Thoracic aorta (tissue), 2 donors: ENCODE results near the gene ATRNL1. TPM values are rescaled to one million over a fixed set of nuclear protein-coding genes. Genes with fewer than 3 reads are reported as not detected.

Experiments
- ATAC-seq: fragments of 150-250 bp; one replicate; pipeline ENCODE4 v1.8.0; 2017; ENCODE audit warnings: low read depth; ENCODE audit not compliant: insufficient number of reproducible peaks, low FRiP score
- DNase-seq: peaks from one replicate; pipeline ENCODE4 v3.0.0-alpha.2; 2020; ENCODE audit warnings: low spot score
- H3K27ac ChIP-seq, 2 donors: fragments of 200-600 bp; sonication (generic); 1 replicate in 1 of 2; 2 replicates in 1 of 2; pipeline ENCODE4 v1.5.1; 2016; ENCODE audit warnings: mild to moderate bottlenecking in 2 of 2, moderate library complexity in 2 of 2
- H3K27me3 ChIP-seq: fragments of 200-600 bp; sonication (generic); replicated peaks from 2 replicates; pipeline ENCODE4 v1.6.0; 2016; ENCODE audit warnings: mild to moderate bottlenecking; ENCODE audit not compliant: insufficient read depth
- H3K36me3 ChIP-seq: fragments of 200-600 bp; sonication (generic); one replicate; pipeline ENCODE4 v1.5.1; 2016
- H3K4me1 ChIP-seq, 2 donors: fragments of 200-600 bp; sonication (generic); 1 replicate in 1 of 2; 2 replicates in 1 of 2; pipeline versions ENCODE4 v1.5.1 to v1.6.0; 2016; ENCODE audit warnings: low read depth in 2 of 2, mild to moderate bottlenecking in 1 of 2; ENCODE audit not compliant: control insufficient read depth in 1 of 2
- H3K4me3 ChIP-seq: fragments of 200-600 bp; sonication (generic); 2 replicates; pipeline ENCODE4 v1.5.1; 2016; ENCODE audit warnings: mild to moderate bottlenecking
- H3K9me3 ChIP-seq: fragments of 200-600 bp; sonication (generic); 2 replicates; pipeline ENCODE4 v1.5.1; 2016
- CTCF ChIP-seq: fragments of 200-600 bp; sonication (generic); IDR thresholded peaks from one replicate; pipeline ENCODE4 v1.5.1; 2019; ENCODE audit warnings: antibody characterized with exemption
- total RNA-seq, 2 donors: library from RNA; depleted of rRNA; stranded (reverse); fragments of >200 nt; gene quantifications; one replicate each; pipeline versions ENCODE4 v1.1.0 to v1.2.3, GENCODE V29; 2016

Gene ATRNL1
- total RNA-seq, 2 donors from 2014 or later: 24.6 to 57.4 TPM

GRCh38 chr10:115830265-115830970 lies 737.3 kb downstream of the ATRNL1 start:
- DNase-seq (no peak), ATAC-seq (no peak)
- Histone ChIP-seq H3K27ac (no peak overlapping the region), H3K4me3 (no peak overlapping the region), H3K27me3 (no peaks in the 10 kb centered on the region), H3K36me3 (no peaks in the 10 kb centered on the region), H3K9me3 (no peaks in the 10 kb centered on the region), H3K4me1 (no peaks in the 10 kb centered on the region)
- TF ChIP-seq CTCF: no peak

- Histone ChIP-seq H3K36me3 (no peaks in the 10 kb centered on the region), H3K27ac (no peak overlapping the region), H3K4me1 (no peaks in the 10 kb centered on the region), H3K9me3 (no peaks in the 10 kb centered on the region), H3K27me3 (no peaks in the 10 kb centered on the region), H3K4me3 (no peak overlapping the region)
- DNase-seq (no peak), ATAC-seq (no peak)
- TF ChIP-seq CTCF: no peak
Observed at GRCh38 chr10:115831016-115831415, 737.9 kb downstream of the ATRNL1 start.

- Histone ChIP-seq H3K27ac (no peak overlapping the region), H3K9me3 (no peaks in the 10 kb centered on the region), H3K36me3 (no peaks in the 10 kb centered on the region), H3K4me3 (no peak overlapping the region), H3K27me3 (no peaks in the 10 kb centered on the region), H3K4me1 (no peaks in the 10 kb centered on the region)
- TF ChIP-seq CTCF: no peak
- ATAC-seq: no peak
- no peak for DNase-seq
Observed at GRCh38 chr10:115833119-115833518, 740.0 kb downstream of the ATRNL1 start.

- H3K9me3 ChIP-seq: no peaks in the 10 kb centered on the region
- H3K4me3 ChIP-seq: no peak overlapping the region
- H3K4me1 ChIP-seq: no peaks in the 10 kb centered on the region
- no peak overlapping the region for H3K27ac ChIP-seq
- no peaks in the 10 kb centered on the region for H3K36me3 ChIP-seq
- no peaks in the 10 kb centered on the region for H3K27me3 ChIP-seq
- DNase-seq (no peak), ATAC-seq (no peak)
- no peak for TF ChIP-seq CTCF
Observed at GRCh38 chr10:115844591-115844990, 751.4 kb downstream of the ATRNL1 start.

- Histone ChIP-seq H3K27me3 (no peaks in the 10 kb centered on the region), H3K4me3 (no peak overlapping the region), H3K36me3 (no peaks in the 10 kb centered on the region), H3K9me3 (no peaks in the 10 kb centered on the region), H3K27ac (no peak overlapping the region), H3K4me1 (no peaks in the 10 kb centered on the region)
- TF ChIP-seq CTCF: no peak
- ATAC-seq (no peak), DNase-seq (no peak)
Observed at GRCh38 chr10:115845921-115846320, 752.8 kb downstream of the ATRNL1 start.
